GM12878 (cell line): ENCODE data around the gene BTG2.
A peak's percentile ranks its signal among the peaks of the same experiment; 100 is the strongest.

Experiments
- TAF1 ChIP-seq: IDR thresholded peaks from 2 replicates; pipeline ENCODE4 v1.6.1; 2011; ENCODE audit warnings: mild to moderate bottlenecking, low read depth, low read length, borderline replicate concordance
- ZNF274 ChIP-seq: IDR thresholded peaks from one replicate; pipeline ENCODE4 v1.8.0; 2011; ENCODE audit not compliant: insufficient read length, insufficient read depth
- TF ChIP-seq, protein P1 (sequence below), 3 experiments: IDR thresholded peaks in 2 of 3; conservative IDR thresholded peaks in 1 of 3; 2 replicates each; pipeline ENCODE4 v1.5.1; 2011; ENCODE audit warnings: low read depth in 3 of 3, low read length in 3 of 3, mild to moderate bottlenecking in 3 of 3, control low read depth in 2 of 3, moderate library complexity in 2 of 3, inconsistent platforms in 1 of 3, mixed read lengths in 1 of 3; ENCODE audit not compliant: control insufficient read depth in 2 of 3, insufficient read depth in 1 of 3; ENCODE audit errors: extremely low read depth in 1 of 3
- TF ChIP-seq, protein P2 (sequence below): IDR thresholded peaks from 2 replicates; pipeline ENCODE4 v1.6.1; 2012; ENCODE audit warnings: low read depth, low read length, improper control_type of control experiment

DNA sequence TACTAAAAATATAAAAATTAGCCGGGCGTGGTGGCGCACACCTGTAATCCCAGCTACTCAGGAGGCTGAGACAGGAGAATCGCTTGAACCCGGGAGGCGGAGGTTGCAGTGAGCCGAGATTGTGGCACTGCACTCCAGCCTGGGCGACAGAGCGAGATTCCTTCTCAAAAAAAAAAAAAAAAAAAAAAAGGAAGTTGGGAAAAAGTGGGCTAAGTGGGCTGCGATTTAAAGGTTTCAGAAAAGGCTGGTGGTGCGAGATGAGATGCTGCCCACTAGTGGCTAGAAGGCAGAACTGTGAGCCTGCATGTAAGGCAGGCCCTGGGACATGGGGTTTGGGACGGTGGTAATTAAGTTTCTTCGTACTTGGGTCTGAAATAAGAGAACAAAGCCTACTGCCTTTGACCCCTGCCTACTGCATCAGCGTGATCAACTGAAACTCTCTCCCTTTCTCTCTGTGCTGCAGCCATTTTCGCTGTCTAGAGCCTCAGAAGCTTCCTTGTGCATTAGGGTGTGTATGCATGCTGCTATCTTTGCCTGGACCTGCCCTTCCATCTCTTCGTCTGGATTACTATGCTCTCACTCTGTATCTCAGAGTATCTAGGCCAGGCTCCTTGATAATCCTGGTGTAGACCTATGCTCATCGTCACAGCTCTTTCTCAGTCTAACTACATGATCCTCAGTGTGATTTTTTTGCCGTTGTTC is 33.2 kb downstream of the BTG2 start:
- TF ChIP-seq, protein P1, sequence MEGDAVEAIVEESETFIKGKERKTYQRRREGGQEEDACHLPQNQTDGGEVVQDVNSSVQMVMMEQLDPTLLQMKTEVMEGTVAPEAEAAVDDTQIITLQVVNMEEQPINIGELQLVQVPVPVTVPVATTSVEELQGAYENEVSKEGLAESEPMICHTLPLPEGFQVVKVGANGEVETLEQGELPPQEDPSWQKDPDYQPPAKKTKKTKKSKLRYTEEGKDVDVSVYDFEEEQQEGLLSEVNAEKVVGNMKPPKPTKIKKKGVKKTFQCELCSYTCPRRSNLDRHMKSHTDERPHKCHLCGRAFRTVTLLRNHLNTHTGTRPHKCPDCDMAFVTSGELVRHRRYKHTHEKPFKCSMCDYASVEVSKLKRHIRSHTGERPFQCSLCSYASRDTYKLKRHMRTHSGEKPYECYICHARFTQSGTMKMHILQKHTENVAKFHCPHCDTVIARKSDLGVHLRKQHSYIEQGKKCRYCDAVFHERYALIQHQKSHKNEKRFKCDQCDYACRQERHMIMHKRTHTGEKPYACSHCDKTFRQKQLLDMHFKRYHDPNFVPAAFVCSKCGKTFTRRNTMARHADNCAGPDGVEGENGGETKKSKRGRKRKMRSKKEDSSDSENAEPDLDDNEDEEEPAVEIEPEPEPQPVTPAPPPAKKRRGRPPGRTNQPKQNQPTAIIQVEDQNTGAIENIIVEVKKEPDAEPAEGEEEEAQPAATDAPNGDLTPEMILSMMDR (IDR thresholded peaks at IDR 0.05 in 2 of 3, conservative IDR thresholded peaks at IDR 0.05 in 1 of 3; ENCODE audit: control insufficient read depth in 2 of 3, extremely low read depth in 1 of 3, insufficient read depth in 1 of 3, low read depth in 3 of 3, low read length in 3 of 3) = peak; percentile 89 to 98 (median 98)
- TF ChIP-seq ZNF274 (no peak), TAF1 (no peak)
- TF ChIP-seq, protein P2, sequence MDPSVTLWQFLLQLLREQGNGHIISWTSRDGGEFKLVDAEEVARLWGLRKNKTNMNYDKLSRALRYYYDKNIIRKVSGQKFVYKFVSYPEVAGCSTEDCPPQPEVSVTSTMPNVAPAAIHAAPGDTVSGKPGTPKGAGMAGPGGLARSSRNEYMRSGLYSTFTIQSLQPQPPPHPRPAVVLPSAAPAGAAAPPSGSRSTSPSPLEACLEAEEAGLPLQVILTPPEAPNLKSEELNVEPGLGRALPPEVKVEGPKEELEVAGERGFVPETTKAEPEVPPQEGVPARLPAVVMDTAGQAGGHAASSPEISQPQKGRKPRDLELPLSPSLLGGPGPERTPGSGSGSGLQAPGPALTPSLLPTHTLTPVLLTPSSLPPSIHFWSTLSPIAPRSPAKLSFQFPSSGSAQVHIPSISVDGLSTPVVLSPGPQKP = no peak
